ENCODE data around the gene FDXR.

Gene FDXR

GRCh38 chr17:74856112-74856511, 16.7 kb downstream of the FDXR start:
- DNase-seq, result no peak

DNA sequence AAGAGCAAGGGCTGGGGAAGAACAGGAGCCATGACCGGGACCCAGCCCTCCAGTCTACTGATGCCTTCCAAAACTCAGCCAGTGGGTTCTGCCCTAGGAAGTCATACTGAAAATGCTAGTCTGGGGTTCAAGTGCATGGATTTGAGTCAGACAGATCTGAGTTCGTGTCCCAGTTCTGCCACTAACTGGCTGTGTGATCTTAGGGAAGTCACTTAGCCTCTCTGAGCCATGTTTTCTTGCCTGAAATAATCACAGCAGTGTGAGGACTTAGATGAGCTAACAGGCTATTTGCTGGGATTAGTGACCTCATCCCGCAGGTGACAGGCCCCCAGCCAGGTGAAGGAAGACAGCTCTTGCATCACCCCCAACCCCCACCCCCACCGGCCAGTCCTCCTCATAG, 17.5 kb downstream of the FDXR start:
- no peak for DNase-seq

DNA sequence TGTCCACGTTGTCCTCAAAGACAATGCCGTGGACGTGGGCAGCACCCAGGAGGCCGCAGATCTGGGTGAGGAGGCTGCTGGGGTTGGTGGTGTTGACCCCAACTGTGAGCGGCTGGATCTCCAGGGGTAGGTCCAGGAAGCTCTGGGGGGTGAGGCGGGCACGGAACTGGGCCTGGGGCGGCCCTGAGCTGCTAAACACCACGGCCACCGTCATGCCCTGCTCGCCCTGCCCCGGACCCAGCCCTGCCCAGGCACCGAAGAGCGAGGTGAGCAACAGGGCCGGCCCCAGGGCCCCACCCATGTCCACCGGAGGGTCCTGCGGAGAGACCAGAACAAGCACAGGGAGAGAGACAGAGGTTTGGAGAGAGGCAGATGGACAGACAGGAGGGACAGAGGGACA, 18.0 kb downstream of the FDXR start:
- DNase-seq, result no peak

- no peak for DNase-seq
Observed at GRCh38 chr17:74853669-74854068, 19.1 kb downstream of the FDXR start.

GRCh38 chr17:74853048-74853397, 19.8 kb downstream of the FDXR start:
- DNase-seq, result no peak

- no peak for DNase-seq
Observed at GRCh38 chr17:74852237-74853047, 20.4 kb downstream of the FDXR start.

- DNase-seq, result no peak
Observed at GRCh38 chr17:74851612-74852236, 21.1 kb downstream of the FDXR start.

GRCh38 chr17:74850914-74851313, 21.9 kb downstream of the FDXR start:
- no peak for DNase-seq

DNA sequence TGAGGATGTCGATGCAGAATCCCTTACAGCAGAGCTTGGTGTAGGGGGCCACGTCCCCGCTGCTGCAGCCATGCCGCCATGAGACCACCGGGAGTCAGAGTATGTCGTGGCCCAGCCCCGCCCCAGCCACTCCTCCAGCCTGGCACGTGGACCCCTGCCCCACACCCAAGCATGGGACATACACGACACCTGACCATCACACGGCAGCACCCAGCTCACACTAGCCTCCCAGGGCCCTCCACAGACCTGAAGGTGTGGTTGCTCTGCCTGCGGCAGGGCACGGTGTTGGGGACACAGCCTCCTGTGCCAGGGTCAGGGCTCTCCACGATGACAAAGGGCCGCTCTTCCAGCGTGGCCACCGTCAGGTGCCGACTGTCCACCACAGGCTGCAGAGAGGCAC, 22.5 kb downstream of the FDXR start:
- no peak for DNase-seq

DNA sequence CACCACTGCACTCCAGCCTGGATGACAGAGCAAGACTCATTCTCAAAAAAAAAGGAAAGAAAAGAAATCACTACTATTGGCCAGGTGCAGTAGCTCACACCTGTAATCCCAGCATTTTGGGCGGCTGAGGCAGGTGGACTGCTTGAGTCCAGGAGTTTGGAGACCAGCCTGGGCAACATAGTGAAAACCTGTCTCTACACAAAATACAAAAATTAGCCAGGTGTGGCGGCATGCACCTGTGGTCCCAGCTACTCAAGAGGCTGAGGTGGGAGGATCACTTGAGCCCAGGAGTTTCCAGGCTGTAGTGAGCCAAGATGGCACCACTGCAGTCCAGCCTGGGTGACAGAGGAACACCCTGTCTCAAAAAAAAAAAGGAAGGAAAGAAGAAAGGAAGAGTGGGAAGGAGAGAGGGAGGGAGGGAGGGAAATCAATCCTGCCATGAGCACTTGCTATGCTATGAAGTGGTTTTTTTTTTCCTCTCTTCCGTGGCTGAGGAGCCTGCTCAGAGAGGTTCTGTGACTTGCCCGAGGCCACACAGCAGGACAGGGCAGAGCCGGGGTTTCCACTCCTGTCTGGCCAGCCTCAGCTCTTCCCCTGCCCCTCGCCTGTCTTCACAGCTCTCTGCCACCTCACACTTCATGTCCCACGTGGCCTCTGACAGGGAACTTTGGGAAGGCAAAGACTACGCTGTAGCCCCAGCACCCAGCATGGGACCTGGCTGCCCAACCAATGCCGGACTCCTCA, 24.0 kb downstream of the FDXR start:
- no peak for DNase-seq

DNA sequence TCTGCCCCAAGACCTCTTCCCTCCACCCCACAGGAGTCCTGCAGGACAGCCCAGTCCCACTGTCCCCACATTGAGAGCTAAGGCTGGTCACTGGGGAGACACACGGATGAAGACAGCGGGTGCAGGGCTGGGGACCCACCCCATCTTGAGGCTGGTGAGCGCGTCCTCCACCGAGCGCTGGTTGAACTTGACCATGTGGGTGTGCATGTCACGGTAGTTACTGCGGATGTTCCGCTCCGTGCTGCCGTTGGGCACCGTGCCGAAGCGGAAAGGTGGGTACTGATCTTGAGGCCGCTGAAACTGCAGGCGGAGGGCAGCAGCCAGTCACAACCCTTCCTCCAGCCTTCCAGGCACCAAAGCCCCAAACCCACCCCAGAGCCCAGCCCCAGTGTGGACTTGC, 26.2 kb downstream of the FDXR start:
- no peak for DNase-seq

DNA sequence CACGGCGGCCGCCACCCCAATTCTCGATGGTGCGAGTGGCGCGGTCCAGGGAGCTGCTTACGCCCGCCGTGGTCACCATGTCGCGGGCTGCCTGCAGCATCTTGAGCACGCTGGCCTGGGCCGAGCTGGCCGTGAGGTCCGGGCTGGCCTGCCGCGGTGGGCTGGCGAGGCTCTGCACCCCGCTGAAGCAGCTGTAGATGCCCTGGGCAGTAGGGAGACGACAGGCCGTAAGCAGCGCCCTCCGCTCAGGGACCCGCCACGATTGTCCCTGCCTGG, 29.5 kb downstream of the FDXR start:
- no peak for DNase-seq

GRCh38 chr17:74842599-74843351, 30.0 kb downstream of the FDXR start:
- DNase-seq, result peak; percentile 85

GRCh38 chr17:74842146-74842598, 30.6 kb downstream of the FDXR start:
- DNase-seq, result no peak

DNA sequence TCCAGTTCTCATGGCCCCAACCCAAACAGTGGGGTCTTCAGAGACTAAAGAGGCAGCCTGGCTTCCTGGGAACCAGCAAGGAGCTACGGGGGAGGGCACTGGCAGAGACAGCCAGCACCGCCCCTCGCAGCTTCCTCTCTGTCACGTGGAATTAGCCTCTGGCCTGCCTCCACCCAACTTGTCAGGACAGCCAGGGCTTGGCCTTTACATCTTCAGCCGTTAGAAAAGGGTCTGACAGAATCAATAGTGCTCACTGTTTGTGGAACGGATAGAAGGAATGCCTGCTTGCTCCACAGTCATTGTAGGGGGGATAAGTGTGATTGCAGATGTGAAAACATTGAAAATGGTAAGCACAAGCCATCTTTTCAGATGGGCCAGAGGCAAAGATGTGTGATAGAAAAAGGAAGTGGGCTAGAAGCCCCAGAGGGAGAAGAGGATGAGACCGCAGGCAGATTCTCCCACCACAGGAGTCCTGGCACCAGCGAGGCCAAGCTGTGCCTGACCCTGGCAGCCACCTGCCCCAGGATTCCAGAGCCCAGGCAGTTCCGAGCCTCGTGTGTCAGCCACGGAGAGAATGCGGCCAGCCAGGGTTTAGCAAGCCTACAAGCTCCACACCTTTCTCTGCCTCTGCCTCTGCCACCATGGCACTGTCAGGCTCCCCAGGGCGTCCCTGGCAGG, 31.7 kb downstream of the FDXR start:
- DNase-seq, result peak; percentile 73

- DNase-seq, result peak; percentile 69
Observed at GRCh38 chr17:74839990-74840852, 32.6 kb downstream of the FDXR start.

GRCh38 chr17:74838274-74838673, 34.5 kb downstream of the FDXR start:
- DNase-seq, result no peak

GRCh38 chr17:74836691-74837467, 35.9 kb downstream of the FDXR start:
- DNase-seq, result no peak

- no peak for DNase-seq
Observed at GRCh38 chr17:74836191-74836590, 36.6 kb downstream of the FDXR start.

DNA sequence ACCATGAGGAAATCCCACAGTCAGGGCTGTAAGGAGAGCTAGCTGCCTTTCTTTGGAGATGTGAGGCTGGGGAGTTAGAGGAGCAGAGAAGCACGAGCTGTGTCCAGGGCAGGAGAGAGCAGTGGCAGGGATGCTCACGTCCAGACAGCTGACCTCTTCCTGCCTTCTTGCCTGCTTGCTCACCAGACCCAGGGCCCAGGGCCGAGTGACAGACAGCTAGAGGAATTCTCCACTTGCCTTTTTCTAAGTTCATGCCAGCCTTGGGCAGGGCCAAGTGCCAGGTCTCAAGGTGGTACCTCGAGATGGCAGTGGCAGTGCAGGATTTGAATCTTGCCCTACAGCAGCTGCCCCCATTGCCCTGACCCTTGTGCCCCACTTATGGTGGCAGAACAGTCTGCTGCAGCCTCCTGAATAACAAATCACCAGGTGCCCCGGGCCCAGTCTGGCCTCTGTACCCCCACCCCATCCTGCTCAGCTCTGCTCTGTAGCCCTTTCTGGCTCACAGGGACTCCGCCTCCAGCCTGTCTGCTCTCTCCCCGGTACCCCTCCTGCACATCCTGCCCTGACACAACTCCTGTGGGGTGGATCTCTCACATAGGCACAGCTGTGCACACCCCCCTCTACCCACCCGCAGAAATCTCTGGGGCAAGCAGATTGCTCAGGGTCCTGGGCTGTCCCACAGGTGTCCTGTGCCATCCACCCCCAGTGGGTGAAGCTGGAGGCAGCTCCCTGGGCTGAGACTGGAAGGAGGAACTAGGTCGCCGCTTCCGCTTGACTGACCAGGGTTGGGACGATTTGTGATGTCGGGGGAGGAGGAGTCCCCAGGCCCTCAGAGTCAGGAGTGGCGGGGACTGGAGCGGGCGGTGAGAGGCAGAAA, 39.1 kb downstream of the FDXR start:
- no peak for DNase-seq
